Ramos (cell line): ENCODE results near the gene LIN9.
"Not testable (repeated sequence)": the region's sequence is repeated elsewhere in the genome, so short reads cannot be mapped to it uniquely, and the experiment has no call there.

Experiments
- in situ Hi-C: fragments of 300-500 bp; cut with MboI; formaldehyde crosslinking; loops from one replicate; pipeline ENCODE4 v1.14.3; 2022; ENCODE audit warnings: low sequenced_read_pairs; ENCODE audit not compliant: unreplicated experiment

The LIN9 gene

DNA sequence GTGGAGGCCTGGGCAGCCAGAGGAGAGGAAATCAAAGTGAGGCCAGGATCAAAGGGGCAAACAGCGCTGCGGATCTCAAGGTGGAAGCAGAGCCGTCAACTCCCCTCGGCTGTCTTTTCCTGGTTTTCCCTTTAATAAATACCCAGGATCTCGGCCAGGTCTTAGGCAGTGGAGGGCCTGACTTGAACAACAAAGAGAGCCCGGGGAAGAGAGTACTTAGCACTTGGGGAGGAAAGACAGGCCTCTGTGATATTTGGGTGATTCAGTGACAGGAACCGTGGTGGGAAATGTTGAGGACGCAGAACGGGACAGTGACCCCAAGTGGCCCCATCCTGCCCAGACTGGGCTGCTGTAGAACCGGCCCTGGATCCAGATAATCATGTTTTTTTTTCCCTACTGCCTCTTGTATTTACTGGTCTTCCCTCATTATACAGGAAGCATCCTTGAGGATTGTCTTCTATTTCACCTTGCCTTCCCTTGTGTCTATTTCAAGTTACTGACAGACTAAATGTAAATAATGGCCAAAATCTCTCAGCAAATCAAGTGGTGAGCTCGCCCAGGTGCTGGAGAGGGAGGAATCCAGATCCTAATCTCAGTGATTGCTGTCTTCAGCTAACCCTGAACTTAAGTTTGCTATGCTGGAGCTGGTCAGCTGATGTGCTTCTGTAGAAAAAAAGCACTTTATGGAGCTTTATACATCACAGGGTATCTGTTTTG lies 88.3 kb downstream of the LIN9 start:
- in situ Hi-C loops: no loop called here

DNA sequence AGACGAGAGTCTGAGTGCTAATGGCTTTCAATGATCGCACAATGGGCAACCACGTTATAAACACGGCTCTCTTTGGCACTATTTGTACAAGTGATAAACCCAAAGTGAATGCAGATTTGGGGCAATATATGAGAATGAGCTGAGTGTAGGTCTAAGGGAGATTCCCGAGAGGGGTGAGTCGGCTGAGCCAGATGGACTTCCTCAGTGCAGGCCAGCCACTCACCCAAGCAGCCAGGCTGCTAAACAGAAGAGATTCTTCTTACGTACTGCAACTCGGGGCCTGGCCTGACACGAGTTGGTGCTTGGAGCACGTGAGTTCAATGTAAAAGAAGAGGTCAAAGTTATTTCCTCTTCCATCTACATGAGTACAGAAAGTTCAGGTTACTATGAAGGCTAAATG lies 91.7 kb downstream of the LIN9 start:
- in situ Hi-C loops: no loop called here

DNA sequence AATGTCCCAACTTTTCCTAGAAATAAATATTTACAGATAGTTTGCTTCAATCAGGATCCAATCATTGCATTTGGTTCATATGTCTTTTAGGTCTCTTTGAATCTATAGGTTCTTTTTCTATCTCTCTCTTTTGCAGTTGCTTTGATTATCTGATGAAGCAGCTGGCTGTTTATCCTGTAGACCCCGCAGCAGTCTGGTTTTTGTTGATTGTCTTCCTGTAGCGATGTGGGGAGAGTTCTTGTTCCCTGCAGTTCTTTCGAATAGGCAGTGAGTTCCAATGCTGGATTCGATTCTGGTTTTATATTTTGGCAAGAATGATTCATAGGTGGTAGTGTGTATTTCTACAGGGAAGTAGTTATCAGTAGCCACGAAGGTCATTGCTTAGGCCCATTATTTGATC lies 92.9 kb downstream of the LIN9 start:
- in situ Hi-C loops: no loop called here

DNA sequence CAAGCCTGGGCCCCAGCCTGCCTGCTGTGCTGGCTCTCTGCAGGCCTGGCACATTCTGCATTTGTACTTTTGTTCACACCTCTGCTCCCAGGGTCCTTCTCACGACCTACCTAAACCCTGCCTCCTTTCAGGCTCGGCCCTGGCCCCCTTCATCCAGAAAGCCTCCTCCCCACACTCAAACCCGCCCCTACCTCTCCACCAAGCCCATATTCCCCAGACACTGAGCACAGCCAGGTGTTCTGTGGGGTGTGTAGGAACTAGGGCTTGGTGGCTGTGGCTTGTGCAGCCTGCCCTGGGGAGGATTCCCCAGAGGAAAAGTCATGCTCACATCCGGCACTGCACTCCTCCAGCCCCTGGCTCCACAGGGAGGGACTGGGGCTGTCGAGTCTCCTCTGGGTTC lies 93.7 kb downstream of the LIN9 start:
- in situ Hi-C loops: no loop called here

DNA sequence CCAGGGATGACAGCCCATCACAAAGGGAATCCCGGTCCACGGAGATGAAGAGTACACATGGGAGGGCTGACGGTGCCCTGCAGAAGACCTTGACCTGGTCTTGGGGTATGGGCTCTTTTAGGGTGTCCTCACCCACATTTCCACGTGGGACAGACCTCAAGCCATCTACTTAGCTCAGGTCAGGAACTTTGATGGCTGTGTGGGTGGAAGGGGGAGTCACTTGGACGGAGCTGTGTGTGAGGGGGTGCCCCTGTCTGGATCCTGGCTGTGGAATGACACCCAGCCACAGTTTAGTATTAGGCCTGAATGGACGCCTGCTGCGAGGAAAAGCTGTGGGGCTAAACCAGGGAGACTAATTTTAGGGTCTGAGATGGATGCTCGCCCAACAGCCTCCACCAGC lies 96.4 kb downstream of the LIN9 start:
- in situ Hi-C loops: no loop called here

DNA sequence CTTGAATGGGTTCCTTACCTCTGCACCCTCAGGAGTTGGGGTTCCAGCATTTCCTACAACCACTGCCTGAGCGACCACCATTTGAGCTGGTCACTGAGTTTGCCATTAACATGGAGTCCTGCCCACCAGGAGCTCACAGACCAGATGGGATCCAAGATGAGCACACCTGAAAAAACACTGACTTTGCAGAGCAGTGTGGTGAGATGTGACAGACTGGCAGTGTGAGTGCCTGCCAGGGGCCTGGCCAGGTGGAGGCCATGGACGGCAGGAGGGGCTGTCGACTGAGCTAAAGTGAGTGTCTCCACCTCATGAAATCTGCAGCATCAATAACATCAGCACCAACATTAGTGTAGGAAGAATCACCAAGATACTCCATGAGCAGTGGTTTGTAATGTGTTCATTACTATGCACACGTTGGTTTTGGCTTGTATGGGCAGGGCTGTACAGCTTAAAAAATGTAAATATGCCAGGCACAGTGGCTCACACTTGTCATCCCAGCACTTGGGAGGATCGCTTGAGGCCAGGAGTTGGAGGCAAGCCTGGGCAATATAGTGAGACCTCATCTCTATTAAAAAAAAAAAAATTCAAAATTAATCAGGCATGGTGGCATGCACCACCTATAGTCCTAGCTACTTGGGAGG lies 97.7 kb downstream of the LIN9 start:
- in situ Hi-C loops: no loop called here

DNA sequence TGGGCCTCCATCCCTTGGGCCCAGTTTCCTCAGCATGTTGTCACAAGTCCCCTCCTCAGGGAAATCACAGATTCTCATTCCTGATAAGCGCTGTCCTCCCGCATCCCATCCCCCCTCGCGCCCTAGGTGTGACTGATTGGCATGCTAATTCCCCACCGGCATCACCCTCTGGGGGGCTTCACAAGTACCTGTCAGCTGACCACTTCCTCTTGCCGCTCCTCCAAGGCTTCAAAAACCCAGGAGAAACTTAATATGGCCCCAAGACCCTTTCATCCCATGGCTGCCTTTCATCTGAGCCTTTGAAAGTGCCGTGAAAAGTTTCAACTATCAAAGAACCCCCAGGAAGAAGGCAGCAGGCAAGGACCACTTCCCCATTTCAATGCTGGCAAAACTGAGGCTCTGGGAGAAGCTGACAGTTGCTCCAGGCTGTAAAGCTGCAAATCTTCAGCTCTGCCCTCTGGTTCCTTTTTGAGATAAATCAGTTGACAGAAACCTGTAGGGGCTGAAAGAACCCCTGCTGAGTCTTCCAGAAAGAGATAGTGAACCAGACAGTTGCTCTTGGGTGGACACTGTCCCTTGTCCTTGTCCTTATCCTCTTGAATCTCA lies 98.3 kb downstream of the LIN9 start:
- in situ Hi-C loops: no loop called here

DNA sequence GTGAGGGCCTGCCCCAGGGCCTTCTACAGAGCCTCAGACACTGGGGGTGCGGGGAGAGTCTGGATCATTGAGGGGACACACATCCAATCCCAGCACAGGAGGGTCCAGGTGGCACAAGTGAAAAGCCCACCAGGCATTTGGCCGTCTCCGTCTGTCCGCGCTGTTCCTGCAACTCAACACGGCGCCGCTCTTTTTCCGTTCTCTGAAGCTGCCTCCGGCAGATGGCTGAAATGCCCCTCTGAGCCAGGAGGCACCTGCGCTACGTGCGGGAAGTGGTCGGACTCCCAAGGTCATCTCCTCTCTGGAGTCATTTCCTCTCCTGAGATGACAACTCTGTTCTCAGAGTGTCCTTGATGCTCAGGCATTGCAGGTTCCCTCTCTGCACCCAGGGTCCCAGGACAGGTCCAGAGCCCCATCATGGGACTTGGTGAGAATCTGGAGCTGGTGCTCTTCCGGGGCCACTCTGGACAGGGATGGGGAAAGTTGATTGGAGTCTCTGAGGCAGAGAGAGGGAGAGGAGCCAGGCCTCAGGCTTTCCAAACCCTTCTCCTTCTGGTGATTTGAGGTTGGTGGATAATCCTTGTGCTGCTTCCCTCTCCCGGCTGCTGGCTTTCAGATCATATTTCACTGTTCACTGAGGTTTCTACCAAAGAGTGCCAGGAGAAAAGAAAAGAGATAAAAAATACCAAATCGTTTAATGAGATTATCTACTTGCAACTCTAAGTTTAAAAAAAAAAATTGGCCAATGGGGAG lies 99.5 kb downstream of the LIN9 start:
- in situ Hi-C loops: no loop called here

DNA sequence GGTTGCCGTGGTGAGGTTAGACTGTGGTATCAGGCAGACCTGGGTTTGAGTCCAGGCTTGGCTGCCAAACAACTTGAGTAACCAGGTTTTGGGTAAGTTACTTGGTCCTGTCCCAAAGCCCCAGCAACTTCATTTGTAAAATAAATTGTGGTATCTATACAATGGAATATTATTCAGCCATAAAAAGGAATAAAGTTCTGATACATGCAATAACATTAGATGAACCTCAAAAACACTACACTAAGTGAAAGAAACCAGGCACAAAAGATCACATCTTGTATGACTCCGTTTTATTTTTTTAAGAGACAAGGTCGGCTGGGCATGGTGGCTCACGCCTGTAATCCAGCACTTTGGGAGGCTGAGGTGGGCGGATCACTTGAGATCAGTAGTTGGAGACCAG lies 101.9 kb downstream of the LIN9 start:
- in situ Hi-C loops: no loop called here

DNA sequence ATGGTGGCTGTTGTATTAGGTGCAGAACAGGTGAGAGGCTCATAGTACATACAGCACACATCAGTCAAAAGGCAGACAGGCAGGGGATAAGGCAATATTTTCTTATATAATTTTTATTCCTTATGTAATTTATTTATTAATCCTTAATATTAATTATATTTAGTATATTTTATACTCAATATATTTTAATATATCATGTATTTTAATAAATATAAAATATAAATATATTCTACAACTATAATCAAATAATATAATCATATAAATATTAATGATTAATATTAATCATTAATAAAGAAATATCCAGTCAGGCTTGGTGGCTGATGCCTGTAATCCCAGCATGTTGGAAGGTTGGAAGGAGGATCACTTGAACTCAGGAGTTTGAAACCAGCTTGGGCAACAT lies 104.8 kb downstream of the LIN9 start:
- in situ Hi-C loops: no loop called here

DNA sequence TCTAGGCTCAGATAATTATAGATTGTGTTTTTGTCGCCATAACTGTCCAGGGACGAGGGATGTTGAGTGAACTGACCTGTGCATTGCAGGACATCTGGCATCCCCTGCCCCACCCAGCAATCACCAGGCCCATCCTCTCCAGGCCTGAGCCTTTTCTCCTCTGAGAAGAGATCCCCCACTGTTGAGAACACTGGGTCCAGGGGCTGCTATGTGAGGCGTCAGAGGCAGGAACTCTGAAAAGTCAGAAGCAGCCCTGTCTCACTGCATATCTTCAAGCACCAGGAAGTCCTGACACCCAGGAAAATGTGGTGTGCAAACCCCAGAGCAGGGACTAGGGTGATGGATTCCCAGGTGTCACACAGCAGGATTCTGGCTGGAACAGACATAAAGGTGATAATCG lies 105.3 kb downstream of the LIN9 start:
- in situ Hi-C loops: no loop called here

DNA sequence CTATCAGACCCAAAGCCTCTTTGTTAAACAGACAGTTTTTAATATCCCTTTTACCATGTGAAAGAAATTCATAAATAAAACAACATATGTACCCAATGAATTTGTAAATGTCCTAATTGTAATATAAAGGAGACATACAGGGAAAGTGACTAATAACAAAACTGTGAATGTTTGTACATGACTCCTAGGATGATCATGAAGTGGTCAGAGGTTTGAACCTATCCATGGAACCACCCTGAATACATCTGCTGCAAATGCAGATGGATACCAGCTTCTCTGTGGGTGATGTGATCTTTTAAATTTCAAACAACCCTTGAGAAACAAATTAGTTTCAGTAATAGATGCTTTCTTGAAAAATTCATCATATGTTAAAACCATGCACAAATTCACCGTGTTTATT lies 105.7 kb downstream of the LIN9 start:
- in situ Hi-C loops: no loop called here

DNA sequence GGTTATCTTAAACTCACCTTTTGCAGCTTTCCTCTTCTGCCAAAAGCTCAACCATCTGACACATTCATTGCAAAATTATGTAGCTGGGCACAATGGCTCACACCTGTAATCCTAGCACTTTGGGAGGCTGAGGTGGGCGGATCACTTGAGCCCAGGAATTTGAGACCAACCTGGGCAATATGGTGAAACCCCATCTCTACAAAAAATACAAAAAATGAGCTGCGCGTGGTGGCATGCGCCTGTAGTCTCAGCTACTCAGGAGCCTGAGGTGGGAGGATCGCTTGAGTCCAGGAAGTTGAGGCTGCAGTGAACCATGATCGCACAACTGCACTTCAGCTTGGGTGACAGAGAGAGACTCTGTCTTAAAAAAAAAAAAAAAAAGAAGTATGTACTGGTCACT lies 106.3 kb downstream of the LIN9 start:
- in situ Hi-C loops: not testable (repeated sequence)

DNA sequence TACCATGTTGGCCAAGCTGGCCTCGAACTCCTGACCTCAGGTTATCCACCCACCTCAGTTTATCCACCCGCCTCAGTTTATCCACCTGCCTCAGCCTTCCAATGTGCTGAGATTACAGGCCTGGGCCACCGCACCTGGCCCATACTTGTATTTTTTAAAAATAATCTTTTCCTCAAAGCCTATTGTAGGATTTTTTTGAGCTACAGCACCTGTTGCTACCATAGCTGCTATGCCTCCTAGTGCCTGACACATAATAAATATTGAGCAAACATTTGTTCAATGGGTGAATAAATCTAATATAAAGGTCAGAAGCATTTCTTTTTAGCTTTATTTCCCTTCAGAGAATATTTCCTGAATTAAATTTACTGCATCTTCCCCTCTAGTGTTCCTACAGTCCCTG lies 106.7 kb downstream of the LIN9 start:
- in situ Hi-C loops: no loop called here

DNA sequence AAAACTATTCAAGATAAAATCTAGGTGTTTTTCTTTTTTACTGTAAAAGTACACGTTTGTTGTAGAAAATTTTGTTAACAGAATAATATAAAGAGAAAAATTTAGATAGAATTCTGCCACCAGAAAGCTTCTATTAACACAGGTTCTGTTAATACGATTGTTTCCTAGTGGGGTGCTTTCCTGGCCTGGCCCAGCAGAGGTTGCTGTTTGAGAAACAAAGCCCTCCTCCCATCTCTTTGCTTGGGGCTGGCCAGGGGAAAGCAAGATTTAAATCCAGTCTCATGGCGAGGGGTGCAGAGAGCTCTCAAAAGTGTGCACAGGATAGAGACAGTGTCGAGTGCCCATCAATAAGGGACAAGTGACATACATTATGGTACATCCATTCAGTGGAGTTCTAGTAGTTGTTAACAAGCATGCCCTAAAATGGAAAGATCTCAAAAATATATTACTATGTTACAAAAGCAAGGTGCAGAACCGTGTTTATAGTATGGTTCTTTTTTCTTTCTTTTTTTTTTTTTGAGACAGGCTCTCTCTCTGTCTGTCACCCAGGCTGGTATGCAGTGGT lies 107.9 kb downstream of the LIN9 start:
- in situ Hi-C loops: no loop called here

DNA sequence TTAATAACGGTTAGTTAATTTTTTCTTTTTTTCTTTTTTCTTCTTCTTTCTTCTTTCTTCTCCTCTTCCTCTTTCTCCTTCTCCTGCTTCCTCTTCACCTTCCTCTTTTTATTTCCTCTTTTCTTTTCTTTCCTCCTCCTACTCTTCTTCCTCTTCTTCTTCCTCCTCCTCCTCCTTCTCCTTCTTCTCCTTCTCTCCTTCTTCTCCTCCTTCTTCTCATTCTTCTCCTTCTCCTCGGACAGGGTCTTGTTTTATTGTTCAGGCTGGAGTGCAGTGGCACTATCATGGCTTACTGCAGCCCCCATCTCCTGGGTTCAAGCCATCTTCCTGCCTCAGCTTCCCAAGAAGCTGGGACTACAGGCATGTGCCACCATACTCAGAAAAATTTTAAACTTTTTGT lies 109.0 kb downstream of the LIN9 start:
- in situ Hi-C loops: loop anchor here (5.0 kb wide), 1 partner anchor 78 kb away; no protein-coding TSS in a partner anchor

DNA sequence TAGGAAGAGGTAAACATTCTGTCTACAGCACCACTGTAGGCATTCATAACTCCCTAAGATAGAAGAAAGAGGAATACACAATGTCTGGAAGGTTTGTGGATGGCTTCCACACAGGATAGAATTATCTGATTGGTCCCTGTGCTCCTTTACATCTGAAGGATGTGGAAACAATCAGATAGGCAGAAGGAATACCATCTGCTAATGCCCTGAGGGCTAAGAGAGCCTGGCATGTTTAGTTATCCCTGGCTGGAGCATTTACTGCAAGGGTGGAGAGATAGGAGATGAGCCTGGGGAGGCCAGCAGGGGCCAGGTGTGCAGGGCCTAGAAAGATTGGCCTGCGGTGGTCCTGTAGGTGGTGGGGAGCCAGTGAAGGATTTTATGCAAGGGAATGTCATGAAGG lies 113.8 kb downstream of the LIN9 start:
- in situ Hi-C loops: loop anchor here (5.0 kb wide), 1 partner anchor 73 kb away; no protein-coding TSS in a partner anchor

DNA sequence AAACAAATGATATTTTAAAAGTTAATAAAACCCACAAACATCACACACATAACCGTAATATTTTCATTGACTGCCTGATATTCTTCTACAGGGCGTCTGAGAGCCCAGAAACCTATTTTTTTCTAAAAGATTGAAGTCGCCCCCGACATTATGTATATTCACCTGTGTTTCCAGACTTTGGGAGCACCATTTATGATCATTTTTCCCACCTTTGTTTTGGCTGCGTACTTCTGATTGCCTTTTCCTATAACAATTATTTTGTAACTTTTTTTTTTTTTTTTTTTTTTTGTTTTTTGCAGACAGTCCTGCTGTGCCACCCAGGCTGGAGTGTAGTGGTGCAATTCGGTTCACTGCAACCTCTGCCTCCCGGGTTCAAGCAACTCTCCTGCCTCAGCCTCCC lies 121.6 kb downstream of the LIN9 start:
- in situ Hi-C loops: no loop called here

DNA sequence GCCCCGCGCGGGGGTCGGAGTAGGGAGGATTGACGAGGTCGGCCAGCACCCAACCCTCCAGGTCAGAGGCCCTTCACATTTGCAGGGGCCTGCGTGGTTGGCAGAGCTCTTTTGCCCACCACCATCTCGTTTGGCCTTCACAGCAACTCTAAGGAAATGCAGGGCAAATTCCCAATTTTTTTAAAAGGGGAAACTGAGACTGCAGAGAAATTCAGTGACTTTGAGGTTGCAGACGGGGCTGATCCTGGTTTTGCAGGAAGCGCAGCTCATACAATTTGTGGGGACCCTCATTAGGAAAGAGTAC lies 122.0 kb downstream of the LIN9 start:
- in situ Hi-C loops: no loop called here

DNA sequence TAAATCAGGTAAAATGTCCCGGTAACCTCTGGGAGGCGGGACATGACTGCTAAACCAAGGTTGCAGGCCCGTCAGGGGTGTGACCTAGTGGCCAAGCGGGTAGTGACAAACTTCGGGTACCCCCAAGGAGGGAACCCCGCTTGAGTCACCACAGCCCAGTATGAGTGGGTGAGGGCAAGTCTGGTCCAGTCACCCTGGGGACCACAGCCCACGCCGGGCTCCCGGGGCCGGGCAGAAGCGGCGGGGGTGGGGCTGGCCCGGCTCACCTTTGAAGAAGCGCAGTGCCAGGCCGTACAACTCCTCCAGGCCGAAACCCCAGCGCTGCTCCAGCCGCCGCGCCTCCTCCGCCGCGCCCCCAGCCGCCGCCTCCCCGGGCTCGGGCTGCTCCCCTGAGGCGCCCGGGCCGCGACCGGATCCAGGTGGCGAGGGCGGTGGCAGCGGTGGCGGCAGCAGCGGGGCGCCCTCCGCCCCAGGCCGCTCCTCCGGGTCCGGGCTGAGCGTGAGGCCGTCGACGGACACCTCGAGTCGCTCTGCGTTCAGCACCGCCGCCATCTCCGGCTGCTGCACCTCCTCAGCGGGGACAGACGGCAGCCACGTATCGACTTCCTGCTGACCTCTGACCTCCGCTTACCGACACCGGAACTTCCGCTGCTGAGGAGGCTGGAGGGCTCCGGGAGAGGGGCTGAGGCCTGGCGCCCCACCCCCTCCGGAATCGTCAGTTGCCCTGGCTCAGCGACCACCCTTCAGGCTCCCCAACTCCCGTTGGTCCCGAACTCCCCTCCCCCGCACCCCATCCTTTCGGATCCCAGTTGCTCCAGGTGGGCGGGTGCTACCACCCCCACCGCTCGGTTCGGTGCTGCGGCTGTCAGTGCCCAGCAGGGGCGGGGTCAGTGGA lies 122.6 kb downstream of the LIN9 start, which contains the start of gene ACBD3:
TSS of gene ACBD3 (minus strand) at position 618 of the 895 bp plus-strand sequence. CDS start at position 552, 66 bp downstream.
- in situ Hi-C loops: no loop called here
